ENCODE data around the gene ARF6.

- TF ChIP-seq GATA2 (IDR thresholded peaks at IDR 0.05; ENCODE audit: low read depth, low read length): no peak
- TF ChIP-seq GATA3 (IDR thresholded peaks at IDR 0.05; ENCODE audit: low read depth, low read length): no peak
These were observed 12.4 kb upstream of the ARF6 start for GRCh38 chr14:49880267-49881064.
